AG04449 (cell line): ENCODE data around the gene DOCK11.

Experiments used
- CTCF ChIA-PET: fragments of 350-600 bp; formaldehyde crosslinking; extraction: SDS; loops from one replicate; lab custom pipeline; 2021; ENCODE audit warnings: antibody characterized with exemption; lab: Yijun Ruan, JAX
- POLR2A ChIA-PET: fragments of 400-600, 350-600 bp; formaldehyde crosslinking; extraction: SDS; loops from one replicate; lab custom pipeline; 2020; ENCODE audit warnings: antibody characterized with exemption, inconsistent platforms; lab: Yijun Ruan, JAX
- DNase-seq: peaks from one replicate; pipeline ENCODE4 v3.0.0-alpha.2; 2010; ENCODE audit warnings: low read depth, low spot score
- H3K4me3 ChIP-seq: 2 replicates; pipeline ENCODE4 v1.5.1; 2011; ENCODE audit warnings: low read depth, mild to moderate bottlenecking, control low read depth, low read length
- CTCF ChIP-seq: IDR thresholded peaks from one replicate; pipeline ENCODE4 v1.5.1; 2011; ENCODE audit warnings: mild to moderate bottlenecking, moderate library complexity, low read length, control low read depth, inconsistent platforms; ENCODE audit not compliant: insufficient read depth; ENCODE audit errors: missing control alignments

DOCK11 gene

GRCh38 chrX:118545510-118545909 lies 49.9 kb downstream of the DOCK11 start:
- POLR2A ChIA-PET: no interaction called here
- DNase-seq: no peak
- CTCF ChIA-PET: interaction anchor here (0.9 kb wide), 1 partner anchor 9 kb away, joined by 3 read pairs; no protein-coding TSS in a partner anchor
- TF ChIP-seq CTCF: no peak
- H3K4me3 ChIP-seq: no peak overlapping the region

DNA sequence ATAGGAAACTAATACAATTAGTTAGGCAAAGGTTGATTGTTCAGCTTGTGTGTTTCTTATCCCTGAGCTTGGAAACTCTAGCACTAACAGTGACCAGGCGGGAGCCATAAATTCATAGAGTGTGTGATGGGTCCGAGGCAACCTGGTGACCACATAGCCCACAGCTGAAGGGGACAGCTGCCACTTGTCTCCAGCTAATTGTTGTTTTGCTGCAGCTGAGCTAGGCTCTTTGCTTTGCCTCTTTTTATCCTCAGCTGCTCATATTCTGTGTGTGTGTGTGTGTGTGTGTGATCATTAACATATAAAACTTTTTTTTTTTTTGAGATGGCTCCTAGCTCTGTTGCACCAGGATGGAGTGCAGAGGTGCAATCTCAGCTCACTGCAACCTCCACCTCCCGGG lies 53.2 kb downstream of the DOCK11 start:
- no peak for TF ChIP-seq CTCF
- H3K4me3 ChIP-seq: no peak overlapping the region
- DNase-seq: no peak
- ChIA-PET CTCF (interaction anchor here (1.0 kb wide), 1 partner anchor 14 kb away, joined by 3 read pairs; no protein-coding TSS in a partner anchor), POLR2A (no interaction called here)

DNA sequence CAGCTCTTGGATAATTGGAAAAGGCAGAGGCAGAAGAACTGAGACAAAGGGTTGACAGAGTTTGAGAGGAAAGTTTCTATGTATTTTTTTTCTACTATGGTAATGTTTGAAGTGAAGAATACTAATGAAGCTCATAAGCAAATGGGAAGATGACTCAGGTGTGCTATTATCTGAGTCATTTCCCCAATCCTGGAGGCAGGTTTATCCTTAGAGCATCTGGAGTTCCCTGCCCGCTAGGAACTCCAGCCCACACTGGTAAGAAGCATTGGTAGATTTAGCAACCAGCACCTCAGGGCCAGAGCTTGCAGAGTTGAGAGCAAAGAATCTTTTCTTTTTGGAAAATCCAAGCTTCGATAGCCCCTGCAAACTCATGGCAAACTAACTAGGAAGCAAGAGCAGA lies 55.2 kb downstream of the DOCK11 start:
- DNase-seq: no peak
- H3K4me3 ChIP-seq: no peak overlapping the region
- POLR2A ChIA-PET: no interaction called here
- CTCF ChIA-PET: no interaction called here
- TF ChIP-seq CTCF: no peak

DNA sequence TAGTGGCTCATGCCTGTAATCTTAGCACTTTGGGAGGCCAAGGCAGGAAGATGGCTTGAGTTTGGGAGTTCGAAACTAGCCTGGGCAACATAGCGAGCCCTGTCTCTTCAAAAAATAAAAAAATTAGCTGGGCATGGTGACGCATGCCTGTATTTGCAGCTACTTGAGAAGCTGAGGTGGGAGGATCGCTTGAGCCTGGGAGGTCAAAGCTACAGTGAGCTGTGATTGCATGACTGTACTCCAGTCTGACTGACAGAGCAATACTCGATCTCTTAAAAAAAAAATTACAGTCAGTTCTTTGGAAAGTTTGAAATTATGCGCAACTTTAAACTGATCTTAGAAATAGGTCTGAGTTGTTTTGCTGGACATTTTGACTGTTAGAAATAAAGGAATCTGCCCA lies 55.8 kb downstream of the DOCK11 start:
- no peak for DNase-seq
- TF ChIP-seq CTCF: no peak
- POLR2A ChIA-PET: no interaction called here
- CTCF ChIA-PET: no interaction called here
- H3K4me3 ChIP-seq: no peak overlapping the region

- POLR2A ChIA-PET: no interaction called here
- CTCF ChIA-PET: no interaction called here
- TF ChIP-seq CTCF: no peak
- H3K4me3 ChIP-seq: no peak overlapping the region
- no peak for DNase-seq
Measured at GRCh38 chrX:118552121-118552900, 56.7 kb downstream of the DOCK11 start.

- CTCF ChIA-PET: interaction anchor here (1.1 kb wide), 1 partner anchor 13 kb away, joined by 3 read pairs; no protein-coding TSS in a partner anchor
- POLR2A ChIA-PET: no interaction called here
- DNase-seq: no peak
- TF ChIP-seq CTCF: no peak
- H3K4me3 ChIP-seq: no peak overlapping the region
Measured at GRCh38 chrX:118553042-118553710, 57.6 kb downstream of the DOCK11 start.
